Mesenchymal stem cell (in vitro differentiated cells and primary cell): ENCODE data around the gene TCF12.
A peak's percentile ranks its signal among the peaks of the same experiment; 100 is the strongest.
"Not testable (repeated sequence)": the region's sequence is repeated elsewhere in the genome, so short reads cannot be mapped to it uniquely, and the experiment has no call there.

Experiments used
- DNase-seq: peaks from one replicate; pipeline ENCODE4 v3.0.0-alpha.2; 2013
- H2AFZ ChIP-seq: one replicate; pipeline ENCODE4 v1.6.1; 2013; ENCODE audit warnings: low read depth, mild to moderate bottlenecking, control low read depth, inconsistent platforms, low read length, moderate library complexity
- H2AK5ac ChIP-seq: 2 replicates; pipeline ENCODE4 v1.6.1; 2013; ENCODE audit warnings: low read length, moderate library complexity, mild to moderate bottlenecking, inconsistent platforms; ENCODE audit not compliant: severe bottlenecking
- H2BK120ac ChIP-seq: one replicate; pipeline ENCODE4 v1.6.1; 2013; ENCODE audit warnings: low read depth, mild to moderate bottlenecking, inconsistent platforms, low read length, moderate library complexity
- H2BK12ac ChIP-seq, 2 experiments: one replicate each; pipeline ENCODE4 v1.6.1; 2013; ENCODE audit warnings: inconsistent platforms in 2 of 2, low read length in 2 of 2, mild to moderate bottlenecking in 2 of 2, moderate library complexity in 2 of 2, control low read depth in 1 of 2
- H2BK15ac ChIP-seq: one replicate; pipeline ENCODE4 v1.6.1; 2013; ENCODE audit warnings: mild to moderate bottlenecking, low read depth, inconsistent platforms; ENCODE audit not compliant: poor library complexity, severe bottlenecking
- H2BK5ac ChIP-seq: 2 replicates; pipeline ENCODE4 v1.6.1; 2013; ENCODE audit warnings: low read depth, mild to moderate bottlenecking, low read length, control low read depth, inconsistent platforms; ENCODE audit not compliant: poor library complexity, severe bottlenecking
- H3K14ac ChIP-seq, 2 experiments: one replicate each; pipeline ENCODE4 v1.6.1; 2013; ENCODE audit warnings: inconsistent platforms in 2 of 2, low read length in 2 of 2, control low read depth in 1 of 2, mild to moderate bottlenecking in 1 of 2, moderate library complexity in 1 of 2
- H3K18ac ChIP-seq, 2 experiments: one replicate each; pipeline ENCODE4 v1.6.1; 2013; ENCODE audit warnings: inconsistent platforms in 2 of 2, low read length in 2 of 2, control low read depth in 1 of 2, low read depth in 1 of 2, mild to moderate bottlenecking in 1 of 2
- H3K23ac ChIP-seq, 2 experiments: one replicate each; pipeline ENCODE4 v1.6.1; 2013; ENCODE audit warnings: inconsistent platforms in 2 of 2, low read length in 2 of 2, mild to moderate bottlenecking in 2 of 2, moderate library complexity in 2 of 2, control low read depth in 1 of 2
- H3K27ac ChIP-seq: 2 replicates; pipeline ENCODE4 v1.5.1; 2013; ENCODE audit warnings: mild to moderate bottlenecking, moderate library complexity, low read length, control low read depth, inconsistent platforms; ENCODE audit not compliant: poor library complexity, severe bottlenecking
- H3K27me3 ChIP-seq, 2 experiments: 2 replicates each; pipeline versions ENCODE4 v1.6.1 to v1.7.0; 2013; ENCODE audit warnings: low read length in 2 of 2, mild to moderate bottlenecking in 2 of 2, moderate library complexity in 2 of 2, control low read depth in 1 of 2, inconsistent platforms in 1 of 2; ENCODE audit not compliant: control insufficient read depth in 1 of 2, insufficient read depth in 1 of 2
- H3K36me3 ChIP-seq, 2 experiments: 2 replicates each; pipeline versions ENCODE4 v1.6.1 to v1.7.0; 2013; ENCODE audit warnings: low read length in 2 of 2, control low read depth in 1 of 2, inconsistent platforms in 1 of 2, low read depth in 1 of 2, mild to moderate bottlenecking in 1 of 2; ENCODE audit not compliant: insufficient read depth in 2 of 2, control insufficient read depth in 1 of 2
- H3K4ac ChIP-seq, 2 experiments: one replicate each; pipeline ENCODE4 v1.6.1; 2013; ENCODE audit warnings: inconsistent platforms in 2 of 2, low read length in 2 of 2, mild to moderate bottlenecking in 2 of 2, moderate library complexity in 2 of 2, control low read depth in 1 of 2, low read depth in 1 of 2
- H3K4me1 ChIP-seq: 2 replicates; pipeline ENCODE4 v1.6.1; 2013; ENCODE audit warnings: low read depth, low read length, control low read depth; ENCODE audit not compliant: control insufficient read depth, insufficient read depth
- H3K4me2 ChIP-seq: 2 replicates; pipeline ENCODE4 v1.6.1; 2013; ENCODE audit warnings: low read length, mild to moderate bottlenecking, inconsistent platforms; ENCODE audit not compliant: poor library complexity, severe bottlenecking
- H3K4me3 ChIP-seq, 2 experiments: 2 replicates each; pipeline versions ENCODE4 v1.5.1 to v1.7.0; 2013; ENCODE audit warnings: low read length in 2 of 2, mild to moderate bottlenecking in 2 of 2, control low read depth in 1 of 2, low read depth in 1 of 2; ENCODE audit not compliant: insufficient read depth in 1 of 2
- H3K79me1 ChIP-seq: replicated peaks from 2 replicates; pipeline ENCODE4 v1.6.1; 2013; ENCODE audit warnings: mild to moderate bottlenecking, control low read depth, low read length, inconsistent platforms; ENCODE audit not compliant: poor library complexity, severe bottlenecking
- H3K9ac ChIP-seq: 2 replicates; pipeline ENCODE4 v1.7.0; 2013; ENCODE audit warnings: mild to moderate bottlenecking, low read length, moderate library complexity
- H3K9me3 ChIP-seq: 2 replicates; pipeline ENCODE4 v1.7.0; 2013; ENCODE audit warnings: mild to moderate bottlenecking, low read length; ENCODE audit not compliant: control insufficient read depth
- H4K8ac ChIP-seq: one replicate; pipeline ENCODE4 v1.6.1; 2013; ENCODE audit warnings: inconsistent platforms, mild to moderate bottlenecking, low read length, moderate library complexity
- H4K91ac ChIP-seq: one replicate; pipeline ENCODE4 v1.6.1; 2013; ENCODE audit warnings: mild to moderate bottlenecking, low read length, inconsistent platforms
- WGBS: methylation state at CpG from one replicate; pipeline ENCODE4 v1.1.7; 2013; ENCODE audit warnings: mixed read lengths; 5-methylcytosine and 5-hydroxymethylcytosine counted together

Gene TCF12

GRCh38 chr15:57005244-57005643, 86.8 kb downstream of the TCF12 start:
- no peak overlapping the region for H3K9ac ChIP-seq
- no peak overlapping the region for H2BK5ac ChIP-seq
- H2BK12ac ChIP-seq = no peak overlapping the region
- no peak overlapping the region for H2AFZ ChIP-seq
- H3K79me1 ChIP-seq = peaks cover 9% of the 10 kb centered on the region
- H3K27ac ChIP-seq = no peak overlapping the region
- no peak overlapping the region for H3K14ac ChIP-seq
- H3K27me3 ChIP-seq = no peaks in the 10 kb centered on the region
- no peak overlapping the region for H3K4ac ChIP-seq
- DNase-seq = no peak
- H3K4me3 ChIP-seq = no peak overlapping the region
- no CpG with 5 or more reads among the region's 1 CpG for WGBS
- no peak overlapping the region for H3K23ac ChIP-seq
- no peak overlapping the region for H2BK15ac ChIP-seq
- no peak overlapping the region for H2BK120ac ChIP-seq
- no peaks in the 10 kb centered on the region for H3K9me3 ChIP-seq
- no peak overlapping the region for H4K8ac ChIP-seq
- H3K4me1 ChIP-seq = no peaks in the 10 kb centered on the region
- H4K91ac ChIP-seq = no peak overlapping the region
- no peak overlapping the region for H3K18ac ChIP-seq
- no peak overlapping the region for H2AK5ac ChIP-seq
- peaks cover 0 to 4% of the 10 kb centered on the region in 2 experiments for H3K36me3 ChIP-seq
- no peak overlapping the region for H3K4me2 ChIP-seq

DNA sequence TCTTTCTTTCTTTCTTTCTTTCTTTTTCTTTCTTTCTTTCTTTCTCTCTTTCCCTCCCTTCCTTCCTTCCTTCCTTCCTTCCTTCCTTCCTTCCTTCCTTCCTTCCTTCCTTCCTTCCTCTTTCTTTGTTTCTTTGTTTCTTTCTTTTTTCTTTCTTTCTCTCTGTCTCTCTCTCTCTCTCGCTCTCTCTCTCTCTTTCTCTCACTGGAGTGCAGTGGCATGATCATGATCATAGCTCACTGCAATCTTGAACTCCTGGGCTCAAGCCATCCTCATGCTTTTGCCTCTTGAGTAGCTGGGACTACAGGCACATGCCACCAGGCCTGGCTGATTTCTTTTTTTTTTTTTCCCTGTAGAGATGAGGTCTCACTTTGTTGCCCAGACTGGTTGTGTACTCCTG, 89.4 kb downstream of the TCF12 start:
- H2BK120ac ChIP-seq, DNase-seq, H4K91ac ChIP-seq, H3K14ac ChIP-seq, H3K27me3 ChIP-seq, H3K4ac ChIP-seq, H3K36me3 ChIP-seq, H2BK15ac ChIP-seq, H3K23ac ChIP-seq, H2AFZ ChIP-seq, H3K4me3 ChIP-seq, H3K9me3 ChIP-seq, H4K8ac ChIP-seq, H3K9ac ChIP-seq, H3K4me2 ChIP-seq, H3K27ac ChIP-seq, H3K18ac ChIP-seq, H3K4me1 ChIP-seq, H2AK5ac ChIP-seq, H2BK12ac ChIP-seq, H2BK5ac ChIP-seq: not testable (repeated sequence)
- 95% methylated on average over 1 of the region's 1 CpG for WGBS
- peaks cover 18% of the 10 kb centered on the region for H3K79me1 ChIP-seq

DNA sequence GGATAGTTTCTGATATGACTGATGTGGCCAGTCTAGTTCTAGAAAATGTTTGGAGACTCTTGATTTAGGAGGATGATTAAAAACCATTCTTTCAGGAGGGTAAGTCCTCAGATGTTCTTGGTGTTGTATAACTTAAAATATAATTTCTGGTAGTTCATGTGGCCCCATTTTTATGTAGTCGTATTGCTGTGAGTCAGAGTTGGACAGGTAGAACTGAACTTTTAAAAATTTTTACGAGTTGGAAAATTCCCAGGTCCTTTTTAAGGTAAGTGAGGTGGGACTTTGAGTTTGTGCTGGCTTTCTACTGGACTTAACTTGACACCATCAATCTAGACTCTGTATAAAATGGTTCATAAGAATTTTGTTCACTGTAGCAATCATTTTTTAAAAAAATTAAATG, 92.3 kb downstream of the TCF12 start:
- H3K23ac ChIP-seq = no peak overlapping the region
- H3K4me1 ChIP-seq = peaks cover 3% of the 10 kb centered on the region
- H3K9ac ChIP-seq = no peak overlapping the region
- H3K4me2 ChIP-seq = no peak overlapping the region
- DNase-seq = no peak
- H3K4me3 ChIP-seq = no peak overlapping the region
- no peak overlapping the region for H2BK15ac ChIP-seq
- no peak overlapping the region for H3K14ac ChIP-seq
- no peak overlapping the region for H4K8ac ChIP-seq
- peaks cover 28% of the 10 kb centered on the region for H3K79me1 ChIP-seq
- 89% methylated on average over 2 of the region's 2 CpGs for WGBS
- no peak overlapping the region for H2BK5ac ChIP-seq
- H2BK12ac ChIP-seq = no peak overlapping the region
- H3K4ac ChIP-seq = no peak overlapping the region
- no peaks in the 10 kb centered on the region for H3K9me3 ChIP-seq
- H3K36me3 ChIP-seq = peaks cover 0 to 6% of the 10 kb centered on the region in 2 experiments
- H2BK120ac ChIP-seq = no peak overlapping the region
- H3K27me3 ChIP-seq = no peaks in the 10 kb centered on the region
- no peak overlapping the region for H4K91ac ChIP-seq
- H3K18ac ChIP-seq = no peak overlapping the region
- no peak overlapping the region for H3K27ac ChIP-seq
- no peak overlapping the region for H2AFZ ChIP-seq
- H2AK5ac ChIP-seq = no peak overlapping the region

DNA sequence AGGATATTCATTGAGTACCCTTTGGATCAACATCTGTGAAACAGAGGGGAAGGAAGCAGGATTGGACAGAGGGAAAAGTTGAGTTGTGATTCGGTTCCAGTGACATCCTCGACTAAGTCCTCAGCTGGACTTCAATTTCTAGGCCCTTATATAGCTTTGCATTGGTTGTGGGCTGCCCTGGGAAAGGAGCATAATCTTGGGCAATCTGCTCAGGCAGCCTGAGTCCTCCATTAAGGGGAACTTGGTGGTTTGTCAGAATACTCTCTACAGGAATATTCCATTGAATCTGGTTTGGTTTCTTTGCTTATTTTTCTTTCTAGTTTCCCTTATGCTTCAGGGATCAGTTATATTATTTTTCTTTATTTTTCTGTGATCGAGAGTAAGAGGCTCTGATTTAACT, 94.1 kb downstream of the TCF12 start:
- Histone ChIP-seq H3K14ac (no peak overlapping the region), H2BK12ac (no peak overlapping the region), H3K4ac (no peak overlapping the region), H3K18ac (no peak overlapping the region), H2AFZ (no peak overlapping the region), H3K9me3 (no peaks in the 10 kb centered on the region), H3K27ac (peak overlapping the region; percentile 19), H3K79me1 (peaks cover 25% of the 10 kb centered on the region), H2BK15ac (no peak overlapping the region), H2AK5ac (no peak overlapping the region), H3K4me1 (peaks cover 3% of the 10 kb centered on the region), H3K4me2 (no peak overlapping the region), H3K23ac (no peak overlapping the region), H3K27me3 (no peaks in the 10 kb centered on the region), H4K91ac (no peak overlapping the region), H4K8ac (no peak overlapping the region), H2BK120ac (no peak overlapping the region), H3K36me3 (peaks cover 0 to 6% of the 10 kb centered on the region in 2 experiments), H3K9ac (no peak overlapping the region), H3K4me3 (no peak overlapping the region), H2BK5ac (no peak overlapping the region)
- no peak for DNase-seq
- 94% methylated on average over 2 of the region's 3 CpGs for WGBS
